GM21526 (cell line): Measurements from ENCODE around the gene HOXC6.

Experiments
- ATAC-seq: cut with Tn5 transposase; IDR thresholded peaks from one replicate; pipeline ENCODE4 v1.9.1; 2021; ENCODE audit warnings: moderate library complexity; ENCODE audit not compliant: unreplicated experiment, low FRiP score

HOXC6 gene

DNA sequence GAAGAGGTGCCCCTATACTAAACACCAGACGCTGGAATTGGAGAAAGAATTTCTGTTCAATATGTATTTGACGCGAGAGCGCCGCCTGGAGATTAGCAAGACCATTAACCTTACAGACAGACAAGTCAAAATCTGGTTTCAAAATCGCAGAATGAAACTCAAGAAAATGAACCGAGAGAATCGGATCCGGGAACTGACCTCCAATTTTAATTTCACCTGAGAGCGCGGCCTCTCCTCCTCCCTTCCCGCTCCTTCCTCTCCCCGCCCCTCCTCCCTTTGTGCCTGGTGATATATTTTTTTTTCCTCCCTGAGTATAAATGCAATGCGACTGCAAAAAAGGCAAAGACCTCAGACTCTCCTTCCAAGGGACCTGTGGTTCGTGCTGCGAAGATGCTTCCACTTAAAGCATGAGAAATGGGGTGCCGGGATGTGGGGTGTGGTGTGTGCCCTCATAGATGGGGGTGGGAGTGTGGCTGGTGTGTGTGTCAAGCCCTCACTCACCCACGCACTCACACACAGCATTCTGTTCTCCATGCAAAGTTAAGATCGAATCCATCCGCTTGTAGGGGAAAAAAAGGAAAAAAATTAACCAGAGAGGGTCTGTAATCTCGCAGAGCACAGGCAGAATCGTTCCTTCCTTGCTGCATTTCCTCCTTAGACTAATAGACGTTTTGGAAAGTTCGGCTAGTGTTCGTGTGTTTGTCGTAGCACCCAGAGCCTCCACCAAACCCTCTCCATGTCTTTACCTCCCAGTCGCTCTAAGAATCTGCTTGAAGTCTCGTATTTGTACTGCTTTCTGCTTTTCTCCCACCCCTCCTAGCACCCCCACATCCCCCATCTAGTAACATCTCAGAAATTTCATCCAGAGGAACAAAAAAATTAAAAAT lies 38.8 kb upstream of the HOXC6 start:
- ATAC-seq = no peak

DNA sequence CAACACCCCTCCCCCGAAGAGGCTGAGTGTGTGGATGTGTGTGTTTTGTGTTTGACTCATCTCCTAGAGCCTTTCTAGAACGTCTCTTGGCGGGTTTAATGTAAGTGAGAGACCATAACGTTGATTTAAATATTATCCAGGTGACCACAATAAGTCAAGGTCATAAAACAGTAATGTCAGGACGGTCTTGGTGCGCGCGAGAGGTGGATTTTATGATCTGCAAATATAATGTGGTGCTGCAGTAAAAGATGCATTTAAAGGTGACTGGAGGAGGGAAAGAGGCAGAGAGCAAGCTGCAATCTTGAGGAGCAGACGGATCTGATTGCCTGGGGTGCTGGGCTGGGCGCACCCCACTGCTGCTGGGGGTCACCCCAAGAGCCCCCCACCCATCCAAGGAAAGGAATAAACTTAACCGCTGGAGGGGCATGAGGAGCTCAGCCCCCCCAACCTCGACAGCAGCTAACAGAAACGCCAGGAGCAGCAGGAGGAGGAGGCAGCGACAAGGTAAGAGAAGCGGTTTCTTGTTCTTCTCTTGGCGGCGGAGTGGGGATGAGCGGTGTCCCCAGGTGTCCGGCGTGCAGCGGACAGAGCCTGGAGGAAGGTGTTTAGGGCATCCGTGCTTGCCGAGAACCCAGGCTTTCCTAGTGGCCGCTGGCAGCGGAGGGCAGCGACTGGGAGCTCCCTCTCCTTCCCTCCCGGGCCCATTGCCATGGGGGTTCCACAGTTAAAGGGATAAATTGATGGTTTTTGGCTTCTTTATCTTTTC lies 37.7 kb upstream of the HOXC6 start:
- ATAC-seq = no peak

DNA sequence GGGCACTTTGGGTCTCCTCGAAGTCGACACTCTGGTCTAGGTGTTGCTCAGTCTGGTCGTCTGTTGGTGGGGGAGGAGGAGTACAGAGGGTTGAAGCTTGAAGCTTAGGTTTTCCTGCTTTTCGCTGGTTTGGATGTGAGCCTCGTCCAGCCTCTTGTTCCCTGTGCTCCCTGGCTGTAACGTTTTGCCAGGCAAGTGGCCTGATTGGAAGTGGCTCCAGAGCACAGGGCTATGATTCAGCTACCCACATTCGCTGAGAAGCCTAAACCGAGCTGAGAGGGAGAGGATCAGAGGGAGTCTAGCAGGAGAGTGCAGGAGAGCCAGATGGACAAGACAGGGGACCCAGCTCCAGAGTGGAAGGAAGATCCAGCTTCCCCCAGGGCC lies 37.2 kb upstream of the HOXC6 start:
- no peak for ATAC-seq

DNA sequence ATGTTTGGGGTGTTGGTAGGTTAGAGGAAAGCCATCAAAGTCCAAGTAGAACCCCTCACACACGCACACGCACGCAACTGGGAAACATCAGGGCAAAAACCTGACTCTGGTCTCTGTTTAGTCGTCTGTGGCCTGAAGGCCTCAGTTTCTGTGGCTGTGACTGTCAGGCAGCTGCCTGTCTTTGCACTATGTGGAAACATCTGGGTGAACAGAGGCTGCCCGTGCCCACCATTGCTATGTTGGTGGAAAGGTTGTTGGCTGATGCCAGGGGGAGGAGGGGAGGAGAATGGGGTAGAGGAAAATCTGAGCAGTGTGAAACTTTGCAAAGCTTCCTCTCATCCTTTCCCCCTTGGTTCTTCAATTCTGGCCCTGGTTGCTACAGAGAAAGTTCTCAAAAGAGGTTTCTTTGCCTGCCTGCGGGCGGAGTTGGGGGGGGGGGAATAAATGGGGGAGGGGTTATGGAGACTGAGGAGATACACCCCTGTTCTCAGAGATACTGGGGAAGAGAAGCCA lies 35.8 kb upstream of the HOXC6 start:
- ATAC-seq = no peak

DNA sequence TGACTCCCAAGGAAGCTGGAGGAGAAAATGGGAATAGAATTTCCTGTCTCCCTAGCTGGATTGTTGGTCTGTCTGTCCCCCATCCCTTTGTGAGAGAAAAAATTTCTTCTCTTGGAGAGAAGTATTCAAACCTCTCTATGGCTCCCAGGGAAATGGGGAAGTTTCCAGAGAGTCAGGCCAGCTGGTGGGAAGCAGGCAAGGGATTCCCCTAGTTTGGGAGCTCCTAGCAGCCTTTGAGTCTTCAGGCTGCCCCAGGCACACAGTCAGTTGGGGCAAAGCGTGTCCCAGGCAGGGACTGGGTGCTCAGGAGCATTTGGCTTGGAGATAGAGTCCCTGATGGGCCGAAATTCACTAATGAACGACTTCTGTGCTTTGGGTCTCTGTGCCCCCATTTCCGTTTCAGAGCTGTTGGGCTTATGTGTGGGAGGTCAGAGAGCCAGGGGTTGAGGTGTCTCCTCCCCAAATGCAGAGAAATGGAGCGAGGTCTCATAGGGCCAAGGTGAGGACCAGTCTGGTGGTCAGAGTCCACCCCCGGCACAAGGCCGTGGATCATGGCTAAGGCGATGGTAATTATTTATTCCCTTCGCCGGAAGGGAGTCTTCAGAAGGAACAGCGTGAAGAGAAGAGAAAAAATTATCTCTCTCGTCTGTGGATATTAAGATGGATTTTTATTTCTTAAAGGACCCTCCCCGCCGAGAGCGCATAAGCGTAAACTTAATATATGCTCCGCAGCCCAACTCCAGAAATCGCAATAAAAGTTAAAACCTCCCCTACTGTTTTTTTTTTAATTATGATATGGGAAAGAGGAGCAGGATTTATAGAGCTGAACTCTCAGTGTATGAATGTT lies 34.9 kb upstream of the HOXC6 start:
- no peak for ATAC-seq

DNA sequence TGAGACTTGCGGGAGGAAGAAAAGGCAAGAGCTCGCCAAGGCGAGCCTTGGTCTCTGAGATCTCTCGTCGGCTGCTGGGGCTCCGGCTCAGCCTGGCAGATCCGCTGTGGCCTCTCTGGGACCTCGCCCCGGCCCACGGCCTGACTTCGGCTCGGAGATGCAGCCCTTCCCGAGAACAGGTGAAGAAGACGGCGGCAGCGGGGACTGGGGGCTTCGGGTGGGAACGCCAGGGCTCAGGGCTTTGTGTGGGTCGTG lies 34.3 kb upstream of the HOXC6 start:
- ATAC-seq = no peak

DNA sequence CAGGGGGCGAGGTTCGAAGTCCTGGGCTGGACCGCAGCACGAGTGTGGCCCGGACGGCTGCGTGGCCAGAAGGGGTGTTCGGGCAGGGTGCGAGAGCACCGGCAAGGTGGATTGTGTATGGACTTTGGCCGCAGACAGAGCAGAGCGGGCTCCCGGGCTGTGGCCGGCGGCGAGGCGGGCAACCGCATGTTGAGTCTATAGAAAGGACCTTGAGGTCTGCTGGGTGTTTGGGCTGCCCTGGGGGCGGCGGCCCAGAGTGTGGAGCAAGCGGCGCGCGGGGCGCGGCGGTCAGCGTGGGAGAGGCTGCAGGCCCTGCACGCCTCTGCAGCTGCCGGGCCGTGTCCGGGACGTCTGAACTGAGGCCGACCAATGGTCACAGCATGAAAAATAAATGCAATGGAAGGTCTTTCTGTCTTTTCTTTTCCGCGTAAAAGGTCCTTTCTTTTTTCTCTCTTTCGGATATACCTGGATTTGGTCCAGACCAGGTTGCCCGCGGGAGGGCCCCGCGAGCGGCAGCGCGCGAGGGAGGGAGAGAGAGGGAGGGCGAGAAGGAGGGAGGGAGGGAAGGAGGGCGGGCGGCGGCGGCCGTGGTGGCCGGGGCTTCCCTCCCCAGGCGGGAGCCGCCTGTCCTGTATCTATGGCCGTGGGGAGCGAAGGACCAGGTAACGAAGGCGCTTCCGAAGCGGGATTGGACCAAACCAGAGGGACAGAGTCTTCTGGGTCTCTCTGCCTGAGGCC lies 33.8 kb upstream of the HOXC6 start:
- no peak for ATAC-seq

DNA sequence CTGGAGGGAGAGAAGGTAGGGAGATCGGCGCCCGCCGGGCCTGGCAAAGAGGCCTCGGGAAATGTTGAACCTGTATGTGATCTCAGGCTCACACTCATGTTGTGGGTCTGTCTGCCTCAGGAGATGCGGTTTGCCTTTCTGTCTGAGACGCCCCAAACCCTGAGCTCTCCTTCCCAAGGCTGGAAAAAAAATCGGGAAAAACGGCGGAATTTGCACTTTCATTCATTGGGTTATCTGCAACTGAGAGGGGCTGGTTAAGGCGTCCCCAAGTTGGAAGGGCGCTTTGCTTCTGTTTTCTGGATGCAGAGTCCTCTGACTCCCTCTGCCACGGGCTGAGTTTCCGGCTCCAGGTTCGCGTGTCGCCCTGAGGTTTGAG lies 33.2 kb upstream of the HOXC6 start:
- no peak for ATAC-seq

DNA sequence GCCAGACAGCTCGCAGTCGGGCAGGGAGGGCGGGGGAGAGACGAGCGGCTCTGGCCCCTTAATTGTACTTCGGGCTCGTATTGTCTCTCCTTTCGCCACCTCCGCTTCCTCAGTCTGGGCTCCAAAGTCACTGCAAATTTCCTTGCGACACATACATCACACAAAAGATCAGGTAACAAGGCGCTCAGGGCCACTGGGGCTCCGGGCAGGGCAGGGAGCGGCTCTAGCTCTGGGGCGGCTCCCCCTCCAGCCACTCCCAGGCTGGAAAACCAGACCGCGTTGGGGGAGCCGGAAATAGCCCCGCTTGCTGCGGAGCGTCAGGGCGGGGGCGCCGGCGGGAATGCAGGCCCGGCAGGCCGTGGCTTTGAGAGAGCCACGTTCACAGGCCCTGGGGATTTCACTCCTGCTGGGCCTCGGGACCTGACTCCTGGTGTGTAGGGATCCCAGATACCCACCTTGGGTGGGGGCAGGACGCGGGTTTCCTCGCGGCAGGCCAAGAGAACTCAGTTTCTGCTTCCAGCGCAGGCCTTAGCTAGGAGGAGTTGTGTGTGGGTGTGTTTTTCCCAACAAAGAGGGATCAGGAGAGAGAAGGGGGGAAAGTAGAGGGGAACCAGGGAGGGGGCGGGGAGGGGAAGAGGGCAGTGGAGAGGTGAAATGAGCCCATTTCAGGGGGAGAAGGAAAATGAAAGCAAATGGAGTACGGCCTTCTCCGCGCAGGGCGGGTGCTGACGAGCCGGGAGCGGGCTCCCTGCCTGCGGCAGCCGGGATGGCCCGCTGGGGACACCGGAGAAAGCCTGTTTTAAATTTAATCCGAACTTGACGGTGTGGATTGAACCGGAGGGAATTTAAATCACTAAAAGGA lies 32.6 kb upstream of the HOXC6 start:
- ATAC-seq = no peak

DNA sequence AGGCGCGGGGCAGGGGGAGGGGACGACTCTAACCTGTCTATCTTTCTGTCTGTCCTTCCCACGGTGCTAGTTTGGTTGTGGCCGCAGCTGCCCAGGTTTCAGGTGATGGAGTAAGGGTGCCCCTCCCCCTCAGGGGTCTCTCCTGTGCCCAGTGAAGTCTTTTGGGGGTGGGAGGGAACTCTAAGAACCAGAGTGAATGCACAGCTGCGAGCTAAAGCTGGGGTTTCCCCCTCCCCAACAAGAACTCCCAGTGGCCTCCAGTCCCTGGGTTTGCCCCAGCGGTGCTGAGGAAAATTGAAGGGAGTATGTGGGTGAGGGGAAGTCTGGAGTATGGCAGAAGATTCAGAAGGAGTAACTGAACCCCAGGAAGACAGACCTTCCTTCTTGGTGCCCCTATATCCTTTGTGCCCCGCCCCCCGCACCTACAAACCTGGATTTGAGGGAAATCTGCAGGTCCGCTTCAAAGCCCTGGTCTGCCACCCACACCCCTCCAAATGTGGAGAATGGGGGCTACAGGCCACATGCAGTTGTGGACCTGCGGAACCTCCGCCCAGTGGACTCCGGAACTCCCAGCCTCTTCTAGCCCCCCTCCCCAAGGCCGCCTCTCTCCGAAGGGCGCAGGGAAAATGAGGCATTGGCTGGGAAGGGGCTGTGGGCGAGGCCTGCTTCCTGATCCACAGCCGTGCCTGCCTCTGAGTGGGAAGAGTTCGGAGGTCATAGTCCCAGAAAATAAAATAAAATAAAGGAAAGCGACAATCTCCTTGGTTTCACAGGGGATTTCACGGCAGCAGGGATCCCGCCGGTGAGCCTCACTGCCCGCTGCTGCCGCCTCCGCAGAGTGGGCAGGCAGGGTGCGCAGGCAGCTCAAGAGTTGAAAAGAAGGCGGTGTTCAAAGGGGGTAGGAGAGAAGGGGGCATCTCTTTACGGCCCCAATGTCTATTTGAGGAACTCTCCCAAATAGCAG lies 31.7 kb upstream of the HOXC6 start:
- ATAC-seq = no peak

DNA sequence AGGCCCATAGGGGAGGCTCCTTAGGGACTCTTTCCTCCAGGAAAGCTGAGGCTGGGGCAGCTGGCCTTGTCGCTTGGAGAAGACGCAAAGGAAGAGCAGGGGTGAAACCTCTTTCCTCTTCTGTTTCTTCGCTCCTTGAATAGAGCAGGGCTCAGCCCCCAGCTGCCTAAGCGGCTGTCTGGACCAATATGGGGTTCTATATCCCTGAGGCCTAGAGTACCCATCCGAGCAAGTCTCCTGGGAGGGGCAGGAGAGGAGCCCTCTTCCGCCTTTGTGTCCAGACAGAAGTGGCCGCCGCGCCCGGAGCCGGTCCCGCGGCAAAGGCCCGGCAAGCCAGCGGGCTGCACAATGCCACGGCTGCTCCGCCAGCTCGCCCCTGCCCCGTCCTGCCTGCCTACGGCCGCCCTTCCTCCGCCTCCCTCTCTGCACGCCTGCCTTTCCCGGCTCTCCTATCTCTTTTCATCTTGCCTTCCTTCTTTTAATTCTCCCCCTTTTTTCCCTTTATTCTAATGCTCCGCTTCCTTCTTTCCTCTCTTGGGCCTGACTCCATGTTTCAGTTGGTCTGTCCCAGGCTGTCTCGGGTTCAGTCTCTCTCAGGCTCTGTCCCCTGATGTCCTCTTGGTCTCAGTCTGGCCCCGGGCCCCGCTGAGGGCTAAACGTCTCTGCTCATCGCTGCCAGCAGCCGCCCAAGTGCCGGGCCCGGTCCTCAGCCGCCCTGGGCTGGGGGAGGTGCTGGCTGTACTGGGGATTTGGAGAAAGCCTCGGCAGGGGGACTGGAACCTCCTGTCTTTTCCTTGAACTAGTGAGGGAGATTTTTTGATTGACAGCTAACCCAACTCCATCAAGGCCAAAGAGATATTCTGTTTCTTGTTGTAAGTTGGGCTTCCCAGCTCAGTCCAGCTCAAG lies 30.8 kb upstream of the HOXC6 start:
- ATAC-seq = no peak

DNA sequence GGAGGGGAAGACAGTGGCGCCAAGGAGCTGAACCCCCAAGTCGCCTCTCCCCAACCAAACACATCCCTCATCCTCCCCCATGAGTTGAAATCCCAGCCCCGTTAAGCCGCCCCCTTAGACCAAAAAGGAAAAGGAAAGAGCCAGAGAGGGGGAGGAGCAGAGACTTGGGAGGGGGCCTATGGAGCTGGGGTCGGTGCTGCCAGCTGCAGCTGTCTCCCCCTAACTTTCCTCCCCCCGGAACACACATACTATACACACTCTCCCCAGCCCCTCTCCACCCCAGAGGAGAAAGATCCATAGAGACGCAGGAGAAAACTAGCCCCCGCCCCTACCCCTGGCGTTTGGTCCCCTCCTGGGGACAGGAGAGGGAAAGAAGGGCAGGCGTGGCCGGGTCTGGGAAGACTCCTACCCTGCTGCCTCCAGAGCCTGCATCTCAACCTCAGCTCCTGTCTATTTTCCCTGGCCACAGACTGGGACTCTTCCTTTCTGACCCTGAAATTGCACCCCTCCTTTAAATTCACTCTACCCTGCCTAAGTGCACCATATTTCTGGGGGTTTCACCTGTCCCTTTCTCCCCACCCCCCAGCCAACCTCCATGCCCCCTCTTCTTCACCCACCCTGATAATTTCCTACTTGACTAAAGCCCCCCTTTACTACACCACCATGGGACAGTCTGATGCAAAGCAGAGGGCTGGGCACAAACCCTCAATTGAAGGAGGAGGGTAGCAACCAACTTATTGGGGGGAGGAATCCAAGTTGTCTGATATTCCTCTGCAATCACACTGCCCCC lies 29.9 kb upstream of the HOXC6 start:
- ATAC-seq = no peak

DNA sequence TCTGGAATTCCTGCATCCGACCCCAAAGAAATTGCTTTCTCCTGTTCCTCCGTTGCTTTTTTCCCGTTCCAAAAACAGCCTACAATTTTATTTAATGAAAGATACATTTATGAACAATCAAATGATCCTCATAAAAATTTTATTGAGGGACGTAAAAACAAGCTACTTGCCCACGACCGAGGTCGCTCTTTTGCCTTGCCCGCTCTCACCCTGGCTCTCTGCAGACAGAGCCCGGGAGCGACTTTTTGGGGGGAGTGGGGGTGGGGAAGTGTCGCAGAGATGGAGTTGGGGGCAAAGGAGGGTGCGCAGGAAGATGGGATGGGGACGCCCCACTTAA lies 29.4 kb upstream of the HOXC6 start:
- no peak for ATAC-seq

DNA sequence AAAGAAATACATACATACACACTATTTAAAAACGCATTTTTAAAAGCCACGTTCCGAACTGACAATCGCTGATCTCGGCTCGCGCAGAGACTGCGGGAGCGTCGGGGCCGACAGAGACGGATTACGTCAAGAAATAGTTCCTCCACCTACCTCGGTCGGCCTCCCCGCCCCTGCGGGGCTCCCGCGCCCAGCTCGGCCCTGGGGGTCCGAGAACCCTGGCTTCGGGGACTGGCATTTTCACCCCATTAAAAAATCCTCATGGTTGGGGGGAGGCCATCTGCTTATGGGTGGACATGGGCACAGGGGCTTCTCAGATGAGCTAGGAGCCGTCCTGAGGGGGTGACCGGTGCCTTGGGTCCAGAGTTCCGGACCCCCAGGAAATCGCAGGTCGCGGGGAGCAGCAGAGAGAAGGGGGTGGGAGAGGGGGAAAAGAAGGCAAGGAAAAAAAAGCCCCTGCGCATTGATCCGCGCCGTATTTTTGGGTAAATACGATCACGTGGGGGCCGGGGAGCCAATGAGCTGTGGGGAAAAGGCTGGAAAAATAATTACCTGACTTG lies 28.6 kb upstream of the HOXC6 start:
- ATAC-seq = no peak

DNA sequence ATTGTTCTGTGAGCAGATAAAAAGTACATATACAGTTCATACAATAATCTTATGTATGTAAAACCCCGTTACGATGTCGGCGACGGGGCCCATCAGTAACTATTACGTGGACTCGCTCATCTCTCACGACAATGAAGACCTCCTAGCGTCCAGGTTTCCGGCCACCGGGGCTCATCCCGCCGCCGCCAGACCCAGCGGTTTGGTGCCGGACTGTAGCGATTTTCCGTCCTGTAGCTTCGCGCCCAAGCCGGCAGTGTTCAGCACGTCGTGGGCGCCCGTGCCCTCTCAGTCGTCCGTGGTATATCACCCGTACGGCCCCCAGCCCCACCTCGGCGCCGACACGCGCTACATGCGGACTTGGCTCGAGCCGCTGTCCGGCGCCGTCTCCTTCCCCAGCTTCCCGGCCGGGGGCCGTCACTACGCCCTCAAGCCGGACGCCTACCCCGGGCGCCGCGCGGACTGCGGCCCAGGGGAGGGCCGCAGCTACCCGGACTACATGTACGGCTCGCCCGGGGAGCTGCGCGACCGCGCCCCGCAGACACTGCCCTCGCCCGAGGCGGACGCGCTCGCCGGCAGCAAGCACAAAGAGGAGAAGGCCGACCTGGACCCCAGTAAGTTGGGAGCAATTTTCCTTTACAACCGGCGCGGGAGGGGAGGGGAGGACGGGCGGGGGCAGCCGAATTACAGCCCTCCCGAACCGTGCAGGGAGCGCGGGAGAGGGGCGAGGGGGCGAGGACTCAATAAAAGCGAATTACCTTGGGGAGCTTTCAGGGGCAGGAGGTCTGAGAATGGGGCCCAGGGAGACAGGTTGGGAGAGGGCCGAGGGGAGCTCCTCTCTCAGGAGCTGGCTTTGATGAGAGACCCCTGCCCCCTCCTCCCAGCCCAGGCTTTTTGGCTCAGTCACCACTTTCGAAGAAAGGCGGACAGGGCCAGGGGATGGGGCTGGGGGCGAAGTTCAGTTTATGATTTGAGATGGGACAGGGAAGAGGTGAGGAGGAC lies 27.8 kb upstream of the HOXC6 start, which contains the start of gene HOXC9:
Gene HOXC9 (plus strand): TSS at position 46 of the 999 bp plus-strand sequence. CDS start 28 bp downstream, at position 74.
- ATAC-seq = no peak
